ENCODE data around the gene POMT1.
A peak's percentile ranks its signal among the peaks of the same experiment; 100 is the strongest.
"Not testable (repeated sequence)": the region's sequence is repeated elsewhere in the genome, so short reads cannot be mapped to it uniquely, and the experiment has no call there.

POMT1 gene

GRCh38 chr9:131502781-131503625, at the start of gene POMT1:
Gene POMT1 (plus strand): TSS chr9:131502918. CDS start chr9:131504219, 1,301 bp downstream.
- DNase-seq (ENCODE audit: low read depth in 3 of 3, low spot score in 1 of 3) = peak; percentile 78 to 86 (median 79)

- DNase-seq (ENCODE audit: low read depth in 3 of 3, low spot score in 1 of 3) = no peak
Measured at GRCh38 chr9:131454028-131454427, 48.7 kb upstream of the POMT1 start.

- DNase-seq (ENCODE audit: low read depth in 3 of 3, low spot score in 1 of 3) = not testable (repeated sequence)
Measured at GRCh38 chr9:131455655-131456054, 47.1 kb upstream of the POMT1 start.

- DNase-seq (ENCODE audit: low read depth in 3 of 3, low spot score in 1 of 3) = no peak
Measured at GRCh38 chr9:131457746-131458145, 45.0 kb upstream of the POMT1 start.

GRCh38 chr9:131459056-131459455, 43.7 kb upstream of the POMT1 start:
- no peak for DNase-seq (ENCODE audit: low read depth in 3 of 3, low spot score in 1 of 3)

GRCh38 chr9:131461166-131461565, 41.6 kb upstream of the POMT1 start:
- DNase-seq (ENCODE audit: low read depth in 3 of 3, low spot score in 1 of 3) = no peak

- DNase-seq (ENCODE audit: low read depth in 3 of 3, low spot score in 1 of 3) = no peak
Measured at GRCh38 chr9:131464354-131465000, 38.2 kb upstream of the POMT1 start.

- no peak for DNase-seq (ENCODE audit: low read depth in 3 of 3, low spot score in 1 of 3)
Measured at GRCh38 chr9:131465401-131465800, 37.3 kb upstream of the POMT1 start.

GRCh38 chr9:131467214-131467935, 35.3 kb upstream of the POMT1 start:
- no peak for DNase-seq (ENCODE audit: low read depth in 3 of 3, low spot score in 1 of 3)

- no peak for DNase-seq (ENCODE audit: low read depth in 3 of 3, low spot score in 1 of 3)
Measured at GRCh38 chr9:131468031-131468430, 34.7 kb upstream of the POMT1 start.

GRCh38 chr9:131469356-131469755, 33.4 kb upstream of the POMT1 start:
- DNase-seq (ENCODE audit: low read depth in 3 of 3, low spot score in 1 of 3) = no peak

- DNase-seq (ENCODE audit: low read depth in 3 of 3, low spot score in 1 of 3) = no peak
Measured at GRCh38 chr9:131469951-131470350, 32.8 kb upstream of the POMT1 start.

GRCh38 chr9:131470581-131470991, 32.1 kb upstream of the POMT1 start:
- no peak for DNase-seq (ENCODE audit: low read depth in 3 of 3, low spot score in 1 of 3)

GRCh38 chr9:131472085-131472484, 30.6 kb upstream of the POMT1 start:
- DNase-seq (ENCODE audit: low read depth in 3 of 3, low spot score in 1 of 3) = not testable (repeated sequence)

GRCh38 chr9:131473198-131473885, 29.4 kb upstream of the POMT1 start:
- DNase-seq (ENCODE audit: low read depth in 3 of 3, low spot score in 1 of 3) = no peak

GRCh38 chr9:131473891-131474290, 28.8 kb upstream of the POMT1 start:
- DNase-seq (ENCODE audit: low read depth in 3 of 3, low spot score in 1 of 3) = no peak

GRCh38 chr9:131474711-131475110, 28.0 kb upstream of the POMT1 start:
- no peak for DNase-seq (ENCODE audit: low read depth in 3 of 3, low spot score in 1 of 3)

- DNase-seq (ENCODE audit: low read depth in 3 of 3, low spot score in 1 of 3) = no peak
Measured at GRCh38 chr9:131475111-131475955, 27.4 kb upstream of the POMT1 start.

GRCh38 chr9:131475956-131476776, 26.6 kb upstream of the POMT1 start:
- no peak for DNase-seq (ENCODE audit: low read depth in 3 of 3, low spot score in 1 of 3)
